HepG2 (cell line): ENCODE data around the gene RLF. TPM values are rescaled to one million over a fixed set of nuclear protein-coding genes. Genes with fewer than 3 reads are reported as not detected.

Source experiments
- ATAC-seq: fragments of 200-7000 bp; cut with Tn5 transposase; 3 replicates; pipeline ENCODE4 v1.9.1; 2020; ENCODE audit warnings: mild to moderate bottlenecking, moderate library complexity
- BruUV-seq: library from RNA; stranded (reverse); fragments of 400-500 nt; replicated peaks from 2 replicates; lab custom pipeline; 2021; lab: Mats Ljungman, UMichigan
- CTCF ChIA-PET: fragments of 300-600 bp; formaldehyde crosslinking; extraction: SDS; loops from one replicate; lab custom pipeline; 2021; ENCODE audit warnings: low total read pairs, inconsistent platforms, low intra/inter-chr PET ratio; lab: Yijun Ruan, JAX
- POLR2A ChIA-PET: fragments of 350-600 bp; sonication (Branson Sonifier 250); formaldehyde crosslinking; loops from one replicate; lab custom pipeline; 2020; ENCODE audit warnings: antibody characterized with exemption, inconsistent platforms; lab: Yijun Ruan, JAX
- DNase-seq: peaks from one replicate; pipeline ENCODE4 v3.0.0-alpha.2; 2015; ENCODE audit warnings: low spot score
- FAIRE-seq: peaks from 3 replicates; lab custom pipeline; 2011; peaks lifted over from hg19 to GRCh38; lab: Jason Lieb, UNC
- H2AFZ ChIP-seq: one replicate; pipeline ENCODE4 v1.6.1; 2011; ENCODE audit warnings: low read length, inconsistent platforms
- H3K27ac ChIP-seq: fragments of 300-600 bp; 3 replicates; pipeline ENCODE4 v1.8.0; 2011; ENCODE audit warnings: mixed run types, mild to moderate bottlenecking, mixed read lengths, low read length, inconsistent platforms; ENCODE audit not compliant: insufficient read depth; ENCODE audit errors: extremely low read length
- H3K27me3 ChIP-seq, 2 experiments: fragments of 200-600 bp in 1 of 2; 2 replicates in 1 of 2; 3 replicates in 1 of 2; pipeline versions ENCODE4 v1.6.0 to v1.8.0; 2011; ENCODE audit warnings: low read length in 2 of 2, mild to moderate bottlenecking in 2 of 2, moderate library complexity in 2 of 2, inconsistent platforms in 1 of 2; ENCODE audit not compliant: insufficient read depth in 2 of 2, control insufficient read depth in 1 of 2
- H3K36me3 ChIP-seq, 2 experiments: fragments of 200-600 bp in 1 of 2; replicated peaks in 1 of 2; 2 replicates in 1 of 2; 3 replicates in 1 of 2; pipeline versions ENCODE4 v1.5.1 to v1.8.0; 2011; ENCODE audit warnings: low read length in 2 of 2, inconsistent platforms in 1 of 2; ENCODE audit not compliant: insufficient read depth in 2 of 2, control insufficient read depth in 1 of 2
- H3K4me1 ChIP-seq: 2 replicates; pipeline ENCODE4 v1.5.1; 2012; ENCODE audit warnings: low read length, inconsistent platforms; ENCODE audit not compliant: insufficient read depth
- H3K4me2 ChIP-seq: 2 replicates; pipeline ENCODE4 v1.6.0; 2011; ENCODE audit warnings: low read depth, low read length, inconsistent platforms
- H3K4me3 ChIP-seq, 3 experiments: fragments of 200-600 bp in 1 of 3; sonication (generic), shearing (Covaris generic) in 1 of 3; replicated peaks in 1 of 3; 2 replicates each; pipeline ENCODE4 v1.5.1; 2011 to 2016; ENCODE audit warnings: low read length in 3 of 3, inconsistent platforms in 2 of 3, low read depth in 2 of 3, mild to moderate bottlenecking in 2 of 3, control low read depth in 1 of 3, mixed read lengths in 1 of 3; ENCODE audit not compliant: insufficient read depth in 1 of 3
- H3K79me2 ChIP-seq: one replicate; pipeline ENCODE4 v1.6.1; 2011; ENCODE audit warnings: low read length, inconsistent platforms; ENCODE audit not compliant: insufficient read depth
- H3K9ac ChIP-seq: 2 replicates; pipeline ENCODE4 v1.6.0; 2011; ENCODE audit warnings: mild to moderate bottlenecking, low read depth, low read length, inconsistent platforms; ENCODE audit not compliant: insufficient read depth
- H3K9me3 ChIP-seq: 2 replicates; pipeline ENCODE4 v1.5.1; 2012; ENCODE audit warnings: mild to moderate bottlenecking, low read length
- H4K20me1 ChIP-seq: 2 replicates; pipeline ENCODE4 v1.6.0; 2011; ENCODE audit warnings: inconsistent platforms, mild to moderate bottlenecking, low read length, moderate library complexity; ENCODE audit not compliant: insufficient read depth
- ADNP ChIP-seq: sonication (generic); formaldehyde crosslinking; IDR thresholded peaks from 2 replicates; pipeline ENCODE4 v1.4.0; 2020; ENCODE audit warnings: missing genetic modification reagents
- HOXA9 ChIP-seq: sonication (generic); formaldehyde crosslinking; IDR thresholded peaks from 2 replicates; pipeline ENCODE4 v1.8.1; 2022; ENCODE audit warnings: missing genetic modification reagents, mild to moderate bottlenecking, moderate library complexity, borderline replicate concordance
- NFIC ChIP-seq: IDR thresholded peaks from 2 replicates; pipeline ENCODE4 v1.6.1; 2012; ENCODE audit warnings: mild to moderate bottlenecking, low read length, inconsistent platforms
- POLR2A ChIP-seq, 2 experiments: IDR thresholded peaks; 2 replicates each; pipeline ENCODE4 v1.6.1; 2011; ENCODE audit warnings: low read depth in 2 of 2, low read length in 2 of 2, mild to moderate bottlenecking in 1 of 2, moderate library complexity in 1 of 2; ENCODE audit not compliant: insufficient read depth in 1 of 2
- REXO4 ChIP-seq: sonication (generic); formaldehyde crosslinking; IDR thresholded peaks from 2 replicates; pipeline ENCODE4 v1.8.0; 2022; ENCODE audit warnings: missing genetic modification reagents, mild to moderate bottlenecking, borderline replicate concordance
- SIN3A ChIP-seq: IDR thresholded peaks from 2 replicates; pipeline ENCODE4 v1.6.1; 2011; ENCODE audit warnings: low read depth, mild to moderate bottlenecking, control low read depth, low read length, borderline replicate concordance
- SMYD3 ChIP-seq: sonication (generic); formaldehyde crosslinking; IDR thresholded peaks from 2 replicates; pipeline ENCODE4 v1.8.1; 2023; ENCODE audit warnings: mild to moderate bottlenecking, missing genetic modification reagents
- TERF1 ChIP-seq: sonication (generic); formaldehyde crosslinking; IDR thresholded peaks from 2 replicates; pipeline ENCODE4 v1.8.0; 2022; ENCODE audit warnings: mild to moderate bottlenecking, missing genetic modification reagents, moderate library complexity
- TMF1 ChIP-seq: sonication (generic); formaldehyde crosslinking; IDR thresholded peaks from 2 replicates; pipeline ENCODE4 v1.8.1; 2022; ENCODE audit warnings: low read depth, missing genetic modification reagents
- TSC22D2 ChIP-seq: sonication (generic); formaldehyde crosslinking; IDR thresholded peaks from 2 replicates; pipeline ENCODE4 v1.5.1; 2020; ENCODE audit warnings: missing genetic modification reagents, mild to moderate bottlenecking, borderline replicate concordance
- ZBTB44 ChIP-seq: sonication (generic); formaldehyde crosslinking; IDR thresholded peaks from 2 replicates; pipeline ENCODE4 v1.4.0; 2020; ENCODE audit warnings: missing genetic modification reagents
- WGBS: methylation state at CpG from one replicate; pipeline ENCODE4 v1.1.6; 2017; ENCODE audit warnings: low lambda C conversion rate; 5-methylcytosine and 5-hydroxymethylcytosine counted together
- in situ Hi-C: cut with HindIII; loops from 2 replicates; pipeline ENCODE4 v1.10.0; 2017; ENCODE audit warnings: low pct_unique_long_range_greater_than_20kb; ENCODE audit not compliant: extremely low pct_ligation_motif_present
- intact Hi-C: fragments of 100-400 bp; cut with micrococcal nuclease; formaldehyde crosslinking; loops from one replicate; pipeline ENCODE4 v1.10.0; 2022; ENCODE audit not compliant: unreplicated experiment
- polyA plus RNA-seq, 8 experiments: library from polyadenylated mRNA; depleted of rRNA in 3 of 8; stranded (reverse) in 7 of 8; unstranded in 1 of 8; fragments of >200 nt; fragmentation: Illumina TruSeq in 4 of 8; extraction: Trizol in 4 of 8; gene quantifications; 2 replicates each; pipeline versions ENCODE4 v1.2.1 to v1.2.3, GENCODE V29; 2011 to 2016; ENCODE audit warnings: low read depth in 4 of 8, missing spikeins in 1 of 8, mixed read lengths in 1 of 8; ENCODE audit not compliant: insufficient read depth in 1 of 8
- total RNA-seq, 5 experiments: library from RNA; depleted of rRNA; stranded (reverse); fragments of >200 nt; fragmentation: Illumina TruSeq; extraction: Trizol; gene quantifications; 2 replicates each; pipeline ENCODE4 v1.2.3, GENCODE V29; 2016; ENCODE audit warnings: low read depth in 1 of 5

RLF gene
- total and polyA plus RNA-seq, 2 of the 13 experiments (the other 11 are each of a cell fraction or from before 2014, with no cell fraction given): 9.0 to 15.7 TPM

GRCh38 chr1:40256401-40257084, 95.4 kb downstream of the RLF start (continued):
- TF ChIP-seq ADNP (CRISPR knock-in tag): no peak
- TF ChIP-seq, all 625 proteins: peak for 0

- ATAC-seq: peak; percentile 22
- H3K4me1 ChIP-seq: peaks cover 17% of the 10 kb centered on the region
- FAIRE-seq: no peak
- H3K9ac ChIP-seq: peak overlapping the region; percentile 99
- POLR2A ChIA-PET: interaction anchor here (0.7 to 1.6 kb wide), 6 partner anchors 10 to 116 kb away, joined by 4 to 13 read pairs (median 8); partner anchors contain the start of genes COL9A2, SMAP2 and TMCO2
- no peaks in the 10 kb centered on the region for H4K20me1 ChIP-seq
- intact Hi-C loops (loop anchor here (5.0 to 10.0 kb wide), 2 partner anchors 58 to 95 kb away; partner anchors contain the start of genes COL9A2 and RLF), in situ Hi-C loops (no loop called here)
- no peaks in the 10 kb centered on the region; a peak in 1 of 5 replicates for H3K27me3 ChIP-seq
- peak overlapping the region; percentile 97 for H2AFZ ChIP-seq
- peak overlapping the region; percentile 68 for H3K4me2 ChIP-seq
- H3K36me3 ChIP-seq: peaks cover 3 to 21% of the 10 kb centered on the region in 2 experiments; a peak in 4 of 5 replicates
- BruUV-seq: TSS peak; percentile 92
- peaks cover 41% of the 10 kb centered on the region for H3K79me2 ChIP-seq
- CTCF ChIA-PET: no interaction called here
- WGBS: 0% methylated on average over 10 of the region's 16 CpGs
- H3K9me3 ChIP-seq: no peaks in the 10 kb centered on the region
- peak overlapping the region; percentile 82 to 87 (median 86) for H3K4me3 ChIP-seq
- H3K27ac ChIP-seq: peak overlapping the region; percentile 98
- TF ChIP-seq HOXA9 (CRISPR knock-in tag) (no peak), TSC22D2 (CRISPR knock-in tag) (0 out of 2 replicates have a peak, but pooled peaks have one; percentile 10), SIN3A (0 out of 2 replicates have a peak, but pooled peaks have one; percentile 9), REXO4 (0 out of 2 replicates have a peak, but pooled peaks have one; percentile 45), SMYD3 (0 out of 2 replicates have a peak, but pooled peaks have one; percentile 14), ZBTB44 (CRISPR knock-in tag) (no peak), NFIC (0 out of 2 replicates have a peak, but pooled peaks have one; percentile 30), TERF1 (0 out of 2 replicates have a peak, but pooled peaks have one; percentile 34), POLR2A (IDR thresholded peaks at IDR 0.05; ENCODE audit: insufficient read depth in 1 of 2, low read depth in 2 of 2, low read length in 2 of 2) (peak in 1 of 2 experiments; percentile 55; a peak in 1 of 4 replicates), TMF1 (CRISPR knock-in tag) (no peak)
- DNase-seq: no peak
Observed at GRCh38 chr1:40257313-40257687, 96.1 kb downstream of the RLF start.
